GM12878 (cell line): ENCODE data around the gene PHGDH.

Experiments
- BCL11A ChIP-seq: IDR thresholded peaks from 2 replicates; pipeline ENCODE4 v1.6.1; 2011; ENCODE audit warnings: low read depth, low read length
- BHLHE40 ChIP-seq, 2 experiments: fragments of 450-650 bp in 1 of 2; IDR thresholded peaks; 2 replicates each; pipeline ENCODE4 v1.6.1; 2011 to 2017; ENCODE audit warnings: low read depth in 2 of 2, borderline replicate concordance in 1 of 2, improper control_type of control experiment in 1 of 2, low read length in 1 of 2, mild to moderate bottlenecking in 1 of 2
- CBX3 ChIP-seq: fragments of 200-600 bp; sonication (generic); IDR thresholded peaks from 2 replicates; pipeline ENCODE4 v1.6.1; 2016; ENCODE audit warnings: low read depth, borderline replicate concordance
- EP300 ChIP-seq, 2 experiments: fragments of 150-350 bp in 1 of 2; IDR thresholded peaks; 2 replicates each; pipeline ENCODE4 v1.6.1; 2011 to 2012; ENCODE audit warnings: low read depth in 2 of 2, low read length in 2 of 2, borderline replicate concordance in 1 of 2, improper control_type of control experiment in 1 of 2, inconsistent platforms in 1 of 2; ENCODE audit not compliant: control insufficient read depth in 1 of 2
- FOXK2 ChIP-seq: fragments of 450-650 bp; IDR thresholded peaks from 2 replicates; pipeline ENCODE4 v1.6.1; 2017; ENCODE audit warnings: mild to moderate bottlenecking, moderate library complexity
- MXI1 ChIP-seq: fragments of 150-350 bp; IDR thresholded peaks from 2 replicates; pipeline ENCODE4 v1.6.1; 2011; ENCODE audit warnings: low read depth, mild to moderate bottlenecking, inconsistent platforms, low read length, improper control_type of control experiment
- POLR2AphosphoS2 ChIP-seq: IDR thresholded peaks from 2 replicates; pipeline ENCODE4 v1.6.1; 2011; ENCODE audit warnings: low read depth, mild to moderate bottlenecking, low read length, improper control_type of control experiment, moderate library complexity
- RAD21 ChIP-seq: IDR thresholded peaks from 2 replicates; pipeline ENCODE4 v1.6.1; 2011; ENCODE audit warnings: mild to moderate bottlenecking, low read depth, low read length, moderate library complexity; ENCODE audit not compliant: insufficient read depth
- SP1 ChIP-seq: IDR thresholded peaks from one replicate; pipeline ENCODE4 v1.6.1; 2011; ENCODE audit warnings: low read depth, low read length
- TF ChIP-seq, protein P1 (sequence below): fragments of 450-650 bp; IDR thresholded peaks from 2 replicates; pipeline ENCODE4 v1.6.1; 2017; ENCODE audit warnings: mild to moderate bottlenecking
- TF ChIP-seq, protein P2 (sequence below), 3 experiments: IDR thresholded peaks in 2 of 3; conservative IDR thresholded peaks in 1 of 3; 2 replicates each; pipeline ENCODE4 v1.5.1; 2011; ENCODE audit warnings: low read depth in 3 of 3, low read length in 3 of 3, mild to moderate bottlenecking in 3 of 3, control low read depth in 2 of 3, moderate library complexity in 2 of 3, inconsistent platforms in 1 of 3, mixed read lengths in 1 of 3; ENCODE audit not compliant: control insufficient read depth in 2 of 3, insufficient read depth in 1 of 3; ENCODE audit errors: extremely low read depth in 1 of 3
- TF ChIP-seq, protein P3 (sequence below): IDR thresholded peaks from 2 replicates; pipeline ENCODE4 v1.6.1; 2012; ENCODE audit warnings: mild to moderate bottlenecking, low read depth, low read length
- TF ChIP-seq, protein P4 (sequence below): IDR thresholded peaks from 2 replicates; pipeline ENCODE4 v1.6.1; 2011; ENCODE audit warnings: borderline replicate concordance, low read depth, mild to moderate bottlenecking, moderate library complexity, low read length; ENCODE audit not compliant: insufficient read depth, poor library complexity, severe bottlenecking
- TF ChIP-seq, protein P5 (sequence below): IDR thresholded peaks from 2 replicates; pipeline ENCODE4 v1.6.1; 2012; ENCODE audit warnings: low read depth, low read length, improper control_type of control experiment

DNA sequence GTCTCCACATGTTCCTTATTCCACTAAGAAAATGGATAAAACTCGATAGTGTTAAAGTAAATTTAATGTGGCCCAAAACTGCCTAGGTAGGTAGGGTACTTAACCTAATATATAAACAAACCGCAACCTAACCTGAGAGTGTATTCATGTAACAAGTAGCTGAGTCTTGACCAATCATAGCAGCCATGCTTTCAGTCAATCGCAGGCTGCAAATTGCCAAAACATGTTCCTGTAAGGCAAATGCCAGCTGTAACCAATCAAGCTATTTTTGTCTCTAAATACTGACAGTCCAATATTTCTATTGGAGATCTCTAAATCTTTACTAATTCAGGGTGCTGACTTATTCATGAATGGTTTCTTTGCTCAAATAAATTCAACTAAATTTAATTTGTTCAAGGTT is 60.0 kb downstream of the PHGDH start:
- TF ChIP-seq, protein P1, sequence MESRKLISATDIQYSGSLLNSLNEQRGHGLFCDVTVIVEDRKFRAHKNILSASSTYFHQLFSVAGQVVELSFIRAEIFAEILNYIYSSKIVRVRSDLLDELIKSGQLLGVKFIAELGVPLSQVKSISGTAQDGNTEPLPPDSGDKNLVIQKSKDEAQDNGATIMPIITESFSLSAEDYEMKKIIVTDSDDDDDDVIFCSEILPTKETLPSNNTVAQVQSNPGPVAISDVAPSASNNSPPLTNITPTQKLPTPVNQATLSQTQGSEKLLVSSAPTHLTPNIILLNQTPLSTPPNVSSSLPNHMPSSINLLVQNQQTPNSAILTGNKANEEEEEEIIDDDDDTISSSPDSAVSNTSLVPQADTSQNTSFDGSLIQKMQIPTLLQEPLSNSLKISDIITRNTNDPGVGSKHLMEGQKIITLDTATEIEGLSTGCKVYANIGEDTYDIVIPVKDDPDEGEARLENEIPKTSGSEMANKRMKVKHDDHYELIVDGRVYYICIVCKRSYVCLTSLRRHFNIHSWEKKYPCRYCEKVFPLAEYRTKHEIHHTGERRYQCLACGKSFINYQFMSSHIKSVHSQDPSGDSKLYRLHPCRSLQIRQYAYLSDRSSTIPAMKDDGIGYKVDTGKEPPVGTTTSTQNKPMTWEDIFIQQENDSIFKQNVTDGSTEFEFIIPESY = no peak
- no peak for TF ChIP-seq BHLHE40 (IDR thresholded peaks at IDR 0.05; ENCODE audit: borderline replicate concordance in 1 of 2, low read depth in 2 of 2, low read length in 1 of 2)
- TF ChIP-seq, protein P2, sequence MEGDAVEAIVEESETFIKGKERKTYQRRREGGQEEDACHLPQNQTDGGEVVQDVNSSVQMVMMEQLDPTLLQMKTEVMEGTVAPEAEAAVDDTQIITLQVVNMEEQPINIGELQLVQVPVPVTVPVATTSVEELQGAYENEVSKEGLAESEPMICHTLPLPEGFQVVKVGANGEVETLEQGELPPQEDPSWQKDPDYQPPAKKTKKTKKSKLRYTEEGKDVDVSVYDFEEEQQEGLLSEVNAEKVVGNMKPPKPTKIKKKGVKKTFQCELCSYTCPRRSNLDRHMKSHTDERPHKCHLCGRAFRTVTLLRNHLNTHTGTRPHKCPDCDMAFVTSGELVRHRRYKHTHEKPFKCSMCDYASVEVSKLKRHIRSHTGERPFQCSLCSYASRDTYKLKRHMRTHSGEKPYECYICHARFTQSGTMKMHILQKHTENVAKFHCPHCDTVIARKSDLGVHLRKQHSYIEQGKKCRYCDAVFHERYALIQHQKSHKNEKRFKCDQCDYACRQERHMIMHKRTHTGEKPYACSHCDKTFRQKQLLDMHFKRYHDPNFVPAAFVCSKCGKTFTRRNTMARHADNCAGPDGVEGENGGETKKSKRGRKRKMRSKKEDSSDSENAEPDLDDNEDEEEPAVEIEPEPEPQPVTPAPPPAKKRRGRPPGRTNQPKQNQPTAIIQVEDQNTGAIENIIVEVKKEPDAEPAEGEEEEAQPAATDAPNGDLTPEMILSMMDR (IDR thresholded peaks at IDR 0.05 in 2 of 3, conservative IDR thresholded peaks at IDR 0.05 in 1 of 3; ENCODE audit: control insufficient read depth in 2 of 3, extremely low read depth in 1 of 3, insufficient read depth in 1 of 3, low read depth in 3 of 3, low read length in 3 of 3) = no peak
- no peak for TF ChIP-seq FOXK2
- TF ChIP-seq CBX3 = no peak
- no peak for TF ChIP-seq POLR2AphosphoS2
- TF ChIP-seq EP300 (IDR thresholded peaks at IDR 0.05; ENCODE audit: borderline replicate concordance in 1 of 2, control insufficient read depth in 1 of 2, low read depth in 2 of 2, low read length in 2 of 2) = no peak
- TF ChIP-seq, protein P3, sequence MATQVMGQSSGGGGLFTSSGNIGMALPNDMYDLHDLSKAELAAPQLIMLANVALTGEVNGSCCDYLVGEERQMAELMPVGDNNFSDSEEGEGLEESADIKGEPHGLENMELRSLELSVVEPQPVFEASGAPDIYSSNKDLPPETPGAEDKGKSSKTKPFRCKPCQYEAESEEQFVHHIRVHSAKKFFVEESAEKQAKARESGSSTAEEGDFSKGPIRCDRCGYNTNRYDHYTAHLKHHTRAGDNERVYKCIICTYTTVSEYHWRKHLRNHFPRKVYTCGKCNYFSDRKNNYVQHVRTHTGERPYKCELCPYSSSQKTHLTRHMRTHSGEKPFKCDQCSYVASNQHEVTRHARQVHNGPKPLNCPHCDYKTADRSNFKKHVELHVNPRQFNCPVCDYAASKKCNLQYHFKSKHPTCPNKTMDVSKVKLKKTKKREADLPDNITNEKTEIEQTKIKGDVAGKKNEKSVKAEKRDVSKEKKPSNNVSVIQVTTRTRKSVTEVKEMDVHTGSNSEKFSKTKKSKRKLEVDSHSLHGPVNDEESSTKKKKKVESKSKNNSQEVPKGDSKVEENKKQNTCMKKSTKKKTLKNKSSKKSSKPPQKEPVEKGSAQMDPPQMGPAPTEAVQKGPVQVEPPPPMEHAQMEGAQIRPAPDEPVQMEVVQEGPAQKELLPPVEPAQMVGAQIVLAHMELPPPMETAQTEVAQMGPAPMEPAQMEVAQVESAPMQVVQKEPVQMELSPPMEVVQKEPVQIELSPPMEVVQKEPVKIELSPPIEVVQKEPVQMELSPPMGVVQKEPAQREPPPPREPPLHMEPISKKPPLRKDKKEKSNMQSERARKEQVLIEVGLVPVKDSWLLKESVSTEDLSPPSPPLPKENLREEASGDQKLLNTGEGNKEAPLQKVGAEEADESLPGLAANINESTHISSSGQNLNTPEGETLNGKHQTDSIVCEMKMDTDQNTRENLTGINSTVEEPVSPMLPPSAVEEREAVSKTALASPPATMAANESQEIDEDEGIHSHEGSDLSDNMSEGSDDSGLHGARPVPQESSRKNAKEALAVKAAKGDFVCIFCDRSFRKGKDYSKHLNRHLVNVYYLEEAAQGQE = no peak
- TF ChIP-seq, protein P4, sequence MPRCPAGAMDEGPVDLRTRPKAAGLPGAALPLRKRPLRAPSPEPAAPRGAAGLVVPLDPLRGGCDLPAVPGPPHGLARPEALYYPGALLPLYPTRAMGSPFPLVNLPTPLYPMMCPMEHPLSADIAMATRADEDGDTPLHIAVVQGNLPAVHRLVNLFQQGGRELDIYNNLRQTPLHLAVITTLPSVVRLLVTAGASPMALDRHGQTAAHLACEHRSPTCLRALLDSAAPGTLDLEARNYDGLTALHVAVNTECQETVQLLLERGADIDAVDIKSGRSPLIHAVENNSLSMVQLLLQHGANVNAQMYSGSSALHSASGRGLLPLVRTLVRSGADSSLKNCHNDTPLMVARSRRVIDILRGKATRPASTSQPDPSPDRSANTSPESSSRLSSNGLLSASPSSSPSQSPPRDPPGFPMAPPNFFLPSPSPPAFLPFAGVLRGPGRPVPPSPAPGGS = no peak
- no peak for TF ChIP-seq MXI1
- TF ChIP-seq RAD21 = no peak
- TF ChIP-seq BCL11A = no peak
- TF ChIP-seq SP1 = no peak
- TF ChIP-seq, protein P5, sequence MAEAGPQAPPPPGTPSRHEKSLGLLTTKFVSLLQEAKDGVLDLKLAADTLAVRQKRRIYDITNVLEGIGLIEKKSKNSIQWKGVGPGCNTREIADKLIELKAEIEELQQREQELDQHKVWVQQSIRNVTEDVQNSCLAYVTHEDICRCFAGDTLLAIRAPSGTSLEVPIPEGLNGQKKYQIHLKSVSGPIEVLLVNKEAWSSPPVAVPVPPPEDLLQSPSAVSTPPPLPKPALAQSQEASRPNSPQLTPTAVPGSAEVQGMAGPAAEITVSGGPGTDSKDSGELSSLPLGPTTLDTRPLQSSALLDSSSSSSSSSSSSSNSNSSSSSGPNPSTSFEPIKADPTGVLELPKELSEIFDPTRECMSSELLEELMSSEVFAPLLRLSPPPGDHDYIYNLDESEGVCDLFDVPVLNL = no peak
